MM.1S (cell line): ENCODE data around the gene ITCH.

Experiments used
- DNase-seq: peaks from one replicate; pipeline ENCODE4 v3.0.0-alpha.2; 2015
- H2AFZ ChIP-seq: fragments of 300-600 bp; sonication (generic); 2 replicates; pipeline ENCODE4 v1.6.0; 2016; ENCODE audit warnings: antibody characterized with exemption, low read length
- H3F3A ChIP-seq: fragments of 300-600 bp; sonication (generic); 2 replicates; pipeline ENCODE4 v1.6.1; 2016; ENCODE audit warnings: mild to moderate bottlenecking, antibody characterized with exemption, low read length, moderate library complexity, mixed read lengths; ENCODE audit not compliant: insufficient read depth
- H3K27ac ChIP-seq: fragments of 300-600 bp; sonication (generic); 2 replicates; pipeline ENCODE4 v1.5.1; 2016; ENCODE audit warnings: mild to moderate bottlenecking, low read length
- H3K27me3 ChIP-seq: fragments of 300-600 bp; sonication (generic); replicated peaks from 2 replicates; pipeline ENCODE4 v1.6.0; 2016; ENCODE audit warnings: low read length; ENCODE audit not compliant: insufficient read depth
- H3K36me3 ChIP-seq: fragments of 300-600 bp; sonication (generic); replicated peaks from 2 replicates; pipeline ENCODE4 v1.6.1; 2016; ENCODE audit warnings: mild to moderate bottlenecking, low read length, mixed read lengths; ENCODE audit not compliant: insufficient read depth
- H3K4me1 ChIP-seq: fragments of 300-600 bp; sonication (generic); 2 replicates; pipeline ENCODE4 v1.6.1; 2016; ENCODE audit warnings: low read length, mixed read lengths
- H3K4me2 ChIP-seq: fragments of 300-600 bp; sonication (generic); 2 replicates; pipeline ENCODE4 v1.6.0; 2016; ENCODE audit warnings: low read depth, low read length
- H3K4me3 ChIP-seq: fragments of 300-600 bp; sonication (generic); 2 replicates; pipeline ENCODE4 v1.5.1; 2016; ENCODE audit warnings: low read length, mixed read lengths
- H3K79me2 ChIP-seq: fragments of 300-600 bp; sonication (generic); 2 replicates; pipeline ENCODE4 v1.6.1; 2016; ENCODE audit warnings: mixed run types, low read length, mixed read lengths
- H3K9ac ChIP-seq: fragments of 300-600 bp; sonication (generic); 2 replicates; pipeline ENCODE4 v1.6.1; 2016; ENCODE audit warnings: low read length, mixed read lengths
- H3K9me2 ChIP-seq: fragments of 300-600 bp; sonication (generic); replicated peaks from 2 replicates; pipeline ENCODE4 v1.6.1; 2016; ENCODE audit warnings: mild to moderate bottlenecking, low read length, mixed read lengths; ENCODE audit not compliant: insufficient read depth
- H3K9me3 ChIP-seq: fragments of 300-600 bp; sonication (generic); replicated peaks from 2 replicates; pipeline ENCODE4 v1.6.1; 2016; ENCODE audit warnings: mild to moderate bottlenecking, low read length, mixed read lengths; ENCODE audit not compliant: insufficient read depth
- H4K20me1 ChIP-seq: fragments of 300-600 bp; sonication (generic); 2 replicates; pipeline ENCODE4 v1.6.1; 2016; ENCODE audit warnings: mild to moderate bottlenecking, low read length, moderate library complexity, mixed read lengths; ENCODE audit not compliant: insufficient read depth
- EZH2 ChIP-seq: fragments of 300-600 bp; sonication (generic); optimal IDR thresholded peaks from 2 replicates; pipeline ENCODE3; 2017; ENCODE audit warnings: low read depth, mild to moderate bottlenecking, antibody characterized with exemption, low read length, mixed read lengths
- EZH2phosphoT487 ChIP-seq: fragments of 300-600 bp; sonication (generic); IDR thresholded peaks from 2 replicates; pipeline ENCODE4 v1.6.1; 2018; ENCODE audit warnings: antibody characterized with exemption, low read length
- TF ChIP-seq, protein P1 (sequence below): fragments of 300-600 bp; sonication (generic); IDR thresholded peaks from 2 replicates; pipeline ENCODE4 v1.5.1; 2016; ENCODE audit warnings: antibody characterized with exemption, low read length, mixed read lengths

ITCH gene

DNA sequence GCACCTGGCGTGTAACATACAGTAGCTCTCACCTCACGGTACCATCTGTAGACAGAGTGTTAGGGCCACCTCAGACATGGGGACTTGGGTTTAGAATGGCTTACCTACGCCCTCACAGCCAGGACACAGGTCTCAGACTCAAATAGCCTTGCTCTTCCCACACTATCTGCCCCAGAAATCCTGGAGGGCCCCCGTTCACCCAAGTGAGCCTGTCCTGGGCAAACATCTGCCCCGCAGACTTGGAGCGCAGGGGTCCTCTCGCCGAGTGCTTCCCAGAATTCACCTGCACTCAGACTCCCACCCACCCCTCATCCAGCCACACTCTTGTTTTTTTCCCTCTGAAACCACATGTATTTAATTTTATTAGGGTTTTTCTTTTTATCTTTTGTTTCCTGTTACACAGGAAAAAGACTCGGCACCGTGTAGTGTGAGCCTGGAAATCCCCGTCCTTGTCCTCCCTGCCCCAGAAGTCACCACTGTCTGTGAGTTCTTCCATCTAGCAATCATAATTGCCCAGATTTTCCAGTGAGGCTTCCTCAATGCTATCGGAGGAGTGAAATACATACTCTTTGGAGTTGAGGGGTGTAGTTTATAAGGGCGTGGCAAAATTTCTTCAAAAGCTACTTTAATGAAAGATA lies 178.3 kb downstream of the ITCH start:
- H3F3A ChIP-seq: no peaks in the 10 kb centered on the region
- no peaks in the 10 kb centered on the region for H3K4me1 ChIP-seq
- H2AFZ ChIP-seq: no peak overlapping the region
- H3K27ac ChIP-seq: no peak overlapping the region
- no peak for DNase-seq
- no peaks in the 10 kb centered on the region for H3K79me2 ChIP-seq
- H4K20me1 ChIP-seq: no peaks in the 10 kb centered on the region
- TF ChIP-seq, protein P1, sequence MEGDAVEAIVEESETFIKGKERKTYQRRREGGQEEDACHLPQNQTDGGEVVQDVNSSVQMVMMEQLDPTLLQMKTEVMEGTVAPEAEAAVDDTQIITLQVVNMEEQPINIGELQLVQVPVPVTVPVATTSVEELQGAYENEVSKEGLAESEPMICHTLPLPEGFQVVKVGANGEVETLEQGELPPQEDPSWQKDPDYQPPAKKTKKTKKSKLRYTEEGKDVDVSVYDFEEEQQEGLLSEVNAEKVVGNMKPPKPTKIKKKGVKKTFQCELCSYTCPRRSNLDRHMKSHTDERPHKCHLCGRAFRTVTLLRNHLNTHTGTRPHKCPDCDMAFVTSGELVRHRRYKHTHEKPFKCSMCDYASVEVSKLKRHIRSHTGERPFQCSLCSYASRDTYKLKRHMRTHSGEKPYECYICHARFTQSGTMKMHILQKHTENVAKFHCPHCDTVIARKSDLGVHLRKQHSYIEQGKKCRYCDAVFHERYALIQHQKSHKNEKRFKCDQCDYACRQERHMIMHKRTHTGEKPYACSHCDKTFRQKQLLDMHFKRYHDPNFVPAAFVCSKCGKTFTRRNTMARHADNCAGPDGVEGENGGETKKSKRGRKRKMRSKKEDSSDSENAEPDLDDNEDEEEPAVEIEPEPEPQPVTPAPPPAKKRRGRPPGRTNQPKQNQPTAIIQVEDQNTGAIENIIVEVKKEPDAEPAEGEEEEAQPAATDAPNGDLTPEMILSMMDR: no peak
- TF ChIP-seq EZH2 (no peak), EZH2phosphoT487 (no peak)
- no peak overlapping the region for H3K9ac ChIP-seq
- no peaks in the 10 kb centered on the region for H3K36me3 ChIP-seq
- H3K9me3 ChIP-seq: no peaks in the 10 kb centered on the region
- no peak overlapping the region for H3K4me3 ChIP-seq
- H3K4me2 ChIP-seq: no peak overlapping the region
- H3K9me2 ChIP-seq: no peaks in the 10 kb centered on the region
- no peaks in the 10 kb centered on the region for H3K27me3 ChIP-seq

DNA sequence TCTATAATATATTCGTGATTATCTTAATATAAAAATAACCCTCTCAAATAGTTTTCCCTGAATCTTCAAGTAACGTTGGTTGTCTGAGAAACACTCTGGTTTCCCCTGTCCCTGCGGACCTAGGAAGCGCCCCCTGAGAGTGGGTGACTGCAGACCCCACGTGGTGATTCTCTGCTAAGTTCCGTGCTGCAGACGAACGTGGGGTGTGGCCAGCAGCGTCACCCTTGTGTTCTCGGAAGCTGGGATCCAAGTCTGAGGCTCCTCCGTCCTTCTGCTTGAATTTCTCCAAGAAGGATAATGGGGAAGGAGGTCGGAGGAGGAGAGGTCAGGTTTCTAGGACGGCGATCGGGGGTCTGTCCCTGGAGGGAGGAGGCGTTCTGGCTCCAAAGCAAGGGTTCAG lies 178.8 kb downstream of the ITCH start:
- H2AFZ ChIP-seq: no peak overlapping the region
- no peaks in the 10 kb centered on the region for H3K27me3 ChIP-seq
- H3K9ac ChIP-seq: no peak overlapping the region
- H3F3A ChIP-seq: no peaks in the 10 kb centered on the region
- H3K36me3 ChIP-seq: no peaks in the 10 kb centered on the region
- TF ChIP-seq, protein P1: no peak
- TF ChIP-seq EZH2 (no peak), EZH2phosphoT487 (no peak)
- H3K4me2 ChIP-seq: no peak overlapping the region
- no peaks in the 10 kb centered on the region for H3K9me3 ChIP-seq
- DNase-seq: no peak
- no peak overlapping the region for H3K4me3 ChIP-seq
- H3K27ac ChIP-seq: no peak overlapping the region
- H4K20me1 ChIP-seq: no peaks in the 10 kb centered on the region
- no peaks in the 10 kb centered on the region for H3K4me1 ChIP-seq
- no peaks in the 10 kb centered on the region for H3K79me2 ChIP-seq
- no peaks in the 10 kb centered on the region for H3K9me2 ChIP-seq

DNA sequence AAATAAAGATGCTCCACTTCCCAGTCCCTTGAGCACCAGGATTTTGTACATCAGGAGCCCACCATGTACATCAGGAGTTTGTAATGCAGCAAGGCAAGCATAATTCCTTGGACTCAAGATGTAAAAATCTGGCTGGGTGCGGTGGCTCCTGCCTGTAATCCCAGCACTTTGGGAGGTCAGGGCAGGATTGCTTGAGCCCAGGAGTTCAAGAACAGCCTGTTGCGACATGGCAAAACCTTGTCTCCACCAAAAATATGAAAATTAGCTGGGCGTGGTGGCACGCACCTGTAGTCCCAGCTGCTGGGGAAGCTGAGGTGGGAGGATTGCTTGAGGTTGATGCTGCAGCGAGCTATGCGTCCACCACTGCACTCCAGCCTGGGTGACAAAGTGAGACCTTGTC lies 179.4 kb downstream of the ITCH start:
- no peaks in the 10 kb centered on the region for H3K36me3 ChIP-seq

More for the DNA sequence above, 179.4 kb downstream of the ITCH start:
- no peak overlapping the region for H3K9ac ChIP-seq
- H3K9me2 ChIP-seq: no peaks in the 10 kb centered on the region
- H3F3A ChIP-seq: no peaks in the 10 kb centered on the region
- no peaks in the 10 kb centered on the region for H4K20me1 ChIP-seq
- no peak for DNase-seq
- H3K4me1 ChIP-seq: no peaks in the 10 kb centered on the region
- H3K79me2 ChIP-seq: no peaks in the 10 kb centered on the region
- no peak overlapping the region for H3K27ac ChIP-seq
- no peak overlapping the region for H3K4me2 ChIP-seq
- no peaks in the 10 kb centered on the region for H3K27me3 ChIP-seq
- no peak overlapping the region for H2AFZ ChIP-seq
- no peaks in the 10 kb centered on the region for H3K9me3 ChIP-seq
- TF ChIP-seq EZH2phosphoT487 (no peak), EZH2 (no peak)
- TF ChIP-seq, protein P1: no peak
- no peak overlapping the region for H3K4me3 ChIP-seq
